A549 (cell line): ENCODE results near the gene XBP1.

Source experiments
- BHLHE40 ChIP-seq: IDR thresholded peaks from 2 replicates; pipeline ENCODE4 v1.6.1; 2012; ENCODE audit warnings: low read depth, low read length, inconsistent platforms
- CBX2 ChIP-seq: fragments of 200-600 bp; sonication (generic); IDR thresholded peaks from 2 replicates; pipeline ENCODE4 v1.6.1; 2016; ENCODE audit warnings: low read depth, mild to moderate bottlenecking, borderline replicate concordance
- CBX8 ChIP-seq: fragments of 200-600 bp; sonication (generic); IDR thresholded peaks from 2 replicates; pipeline ENCODE4 v1.6.1; 2016
- CTCF ChIP-seq: fragments of >200 bp; sonication (Bioruptor Twin); formaldehyde crosslinking; IDR thresholded peaks from 3 replicates; pipeline ENCODE4 v1.5.1; 2016
- EP300 ChIP-seq, 2 experiments: fragments of >200 bp; sonication (Bioruptor Twin); formaldehyde crosslinking; IDR thresholded peaks; 2 replicates in 1 of 2; 3 replicates in 1 of 2; pipeline ENCODE4 v1.6.1; 2016 to 2017
- HDAC2 ChIP-seq: fragments of 200-600 bp; sonication (generic); IDR thresholded peaks from 2 replicates; pipeline ENCODE4 v1.6.1; 2016
- KDM5A ChIP-seq: fragments of 200-600 bp; sonication (generic); IDR thresholded peaks from 2 replicates; pipeline ENCODE4 v1.6.1; 2016; ENCODE audit warnings: antibody characterized with exemption, mild to moderate bottlenecking
- NR3C1 ChIP-seq: fragments of >200 bp; sonication (Bioruptor Twin); formaldehyde crosslinking; IDR thresholded peaks from 3 replicates; pipeline ENCODE4 v1.6.1; 2017
- POLR2A ChIP-seq: IDR thresholded peaks from 2 replicates; pipeline ENCODE4 v1.6.1; 2012; ENCODE audit warnings: mild to moderate bottlenecking, low read length
- POLR2AphosphoS2 ChIP-seq: conservative IDR thresholded peaks from 2 replicates; pipeline ENCODE4 v1.6.1; 2012; ENCODE audit warnings: low read length, improper control_type of control experiment, inconsistent platforms
- REST ChIP-seq: fragments of 200-600 bp; sonication (generic); IDR thresholded peaks from 2 replicates; pipeline ENCODE4 v1.6.1; 2016; ENCODE audit warnings: antibody characterized with exemption, mild to moderate bottlenecking, moderate library complexity
- TF ChIP-seq, protein P1 (sequence below): IDR thresholded peaks from 2 replicates; pipeline ENCODE4 v1.6.1; 2012; ENCODE audit warnings: low read depth, borderline replicate concordance
- TF ChIP-seq, protein P2 (sequence below): IDR thresholded peaks from 2 replicates; pipeline ENCODE4 v1.6.1; 2012

GRCh38 chr22:28843633-28844032, 43.3 kb upstream of the XBP1 start:
- TF ChIP-seq POLR2A (no peak), EP300 (IDR thresholded peaks at IDR 0.05) (no peak), BHLHE40 (no peak), CTCF (no peak), POLR2AphosphoS2 (no peak), NR3C1 (no peak), KDM5A (no peak), CBX2 (no peak), HDAC2 (no peak), CBX8 (no peak), REST (no peak)
- TF ChIP-seq, protein P1, sequence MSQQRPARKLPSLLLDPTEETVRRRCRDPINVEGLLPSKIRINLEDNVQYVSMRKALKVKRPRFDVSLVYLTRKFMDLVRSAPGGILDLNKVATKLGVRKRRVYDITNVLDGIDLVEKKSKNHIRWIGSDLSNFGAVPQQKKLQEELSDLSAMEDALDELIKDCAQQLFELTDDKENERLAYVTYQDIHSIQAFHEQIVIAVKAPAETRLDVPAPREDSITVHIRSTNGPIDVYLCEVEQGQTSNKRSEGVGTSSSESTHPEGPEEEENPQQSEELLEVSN, result no peak
- TF ChIP-seq, protein P2, sequence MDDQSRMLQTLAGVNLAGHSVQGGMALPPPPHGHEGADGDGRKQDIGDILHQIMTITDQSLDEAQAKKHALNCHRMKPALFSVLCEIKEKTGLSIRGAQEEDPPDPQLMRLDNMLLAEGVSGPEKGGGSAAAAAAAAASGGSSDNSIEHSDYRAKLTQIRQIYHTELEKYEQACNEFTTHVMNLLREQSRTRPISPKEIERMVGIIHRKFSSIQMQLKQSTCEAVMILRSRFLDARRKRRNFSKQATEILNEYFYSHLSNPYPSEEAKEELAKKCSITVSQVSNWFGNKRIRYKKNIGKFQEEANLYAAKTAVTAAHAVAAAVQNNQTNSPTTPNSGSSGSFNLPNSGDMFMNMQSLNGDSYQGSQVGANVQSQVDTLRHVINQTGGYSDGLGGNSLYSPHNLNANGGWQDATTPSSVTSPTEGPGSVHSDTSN, result no peak
